ENCODE results near the gene GLP1R.

DNA sequence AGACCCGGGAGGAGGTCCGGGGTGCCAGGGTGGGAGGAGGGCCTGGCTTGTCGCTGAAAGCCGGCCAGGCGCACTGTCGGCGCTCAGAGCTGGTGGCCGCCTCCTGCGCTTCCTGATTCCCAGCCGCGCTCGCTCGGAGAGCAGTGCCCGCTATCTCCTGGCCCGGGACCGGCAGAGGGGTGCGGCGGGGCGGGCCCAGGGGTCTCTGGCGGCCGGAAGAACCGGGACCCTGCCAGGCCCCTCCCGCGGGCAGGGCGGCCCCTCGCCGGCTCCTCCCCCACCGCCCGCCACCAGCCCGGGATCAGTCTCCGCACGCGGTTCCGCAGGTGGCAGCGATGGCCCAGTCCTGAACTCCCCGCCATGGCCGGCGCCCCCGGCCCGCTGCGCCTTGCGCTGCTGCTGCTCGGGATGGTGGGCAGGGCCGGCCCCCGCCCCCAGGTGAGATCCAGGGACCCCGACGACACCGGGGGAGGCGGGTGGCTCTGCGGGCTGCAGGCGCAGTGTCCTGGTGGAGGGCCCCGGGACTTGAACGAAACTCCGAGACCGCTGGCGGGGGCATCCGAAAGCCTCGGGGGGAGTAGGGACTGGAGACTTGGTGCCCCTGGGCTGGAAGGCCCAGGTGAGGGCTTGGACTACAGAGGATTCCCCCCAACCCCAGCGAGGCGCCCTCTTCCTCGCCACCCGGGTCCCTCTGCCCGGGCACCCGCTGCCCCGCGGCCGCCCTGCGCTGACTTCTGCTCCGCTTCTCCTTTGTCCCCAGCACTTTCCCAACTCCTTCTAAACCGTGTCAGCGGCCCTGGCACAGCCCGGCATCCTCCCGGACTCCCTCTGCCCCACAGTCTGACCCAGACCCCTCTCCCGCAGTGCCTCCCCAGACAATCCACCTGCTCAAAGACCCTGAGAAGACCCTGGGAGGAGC lies at the start of gene GLP1R:
- TF ChIP-seq, protein P1, sequence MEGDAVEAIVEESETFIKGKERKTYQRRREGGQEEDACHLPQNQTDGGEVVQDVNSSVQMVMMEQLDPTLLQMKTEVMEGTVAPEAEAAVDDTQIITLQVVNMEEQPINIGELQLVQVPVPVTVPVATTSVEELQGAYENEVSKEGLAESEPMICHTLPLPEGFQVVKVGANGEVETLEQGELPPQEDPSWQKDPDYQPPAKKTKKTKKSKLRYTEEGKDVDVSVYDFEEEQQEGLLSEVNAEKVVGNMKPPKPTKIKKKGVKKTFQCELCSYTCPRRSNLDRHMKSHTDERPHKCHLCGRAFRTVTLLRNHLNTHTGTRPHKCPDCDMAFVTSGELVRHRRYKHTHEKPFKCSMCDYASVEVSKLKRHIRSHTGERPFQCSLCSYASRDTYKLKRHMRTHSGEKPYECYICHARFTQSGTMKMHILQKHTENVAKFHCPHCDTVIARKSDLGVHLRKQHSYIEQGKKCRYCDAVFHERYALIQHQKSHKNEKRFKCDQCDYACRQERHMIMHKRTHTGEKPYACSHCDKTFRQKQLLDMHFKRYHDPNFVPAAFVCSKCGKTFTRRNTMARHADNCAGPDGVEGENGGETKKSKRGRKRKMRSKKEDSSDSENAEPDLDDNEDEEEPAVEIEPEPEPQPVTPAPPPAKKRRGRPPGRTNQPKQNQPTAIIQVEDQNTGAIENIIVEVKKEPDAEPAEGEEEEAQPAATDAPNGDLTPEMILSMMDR (IDR thresholded peaks at IDR 0.05 in 4 of 5, conservative IDR thresholded peaks at IDR 0.05 in 1 of 5), result no peak
- no peak for TF ChIP-seq POLR2A (IDR thresholded peaks at IDR 0.05)

Measured in gastrocnemius medialis (tissue), 4 donors.